HG02981 (cell line): ENCODE results near the gene UCHL1.
"Not testable (repeated sequence)": the region's sequence is repeated elsewhere in the genome, so short reads cannot be mapped to it uniquely, and the experiment has no call there.

Source experiments
- ATAC-seq: cut with Tn5 transposase; IDR thresholded peaks from one replicate; pipeline ENCODE4 v1.9.1; 2021; ENCODE audit warnings: mild to moderate bottlenecking, moderate library complexity; ENCODE audit not compliant: unreplicated experiment

UCHL1 gene

GRCh38 chr4:41287852-41288251 lies 31.1 kb downstream of the UCHL1 start:
- ATAC-seq: no peak

DNA sequence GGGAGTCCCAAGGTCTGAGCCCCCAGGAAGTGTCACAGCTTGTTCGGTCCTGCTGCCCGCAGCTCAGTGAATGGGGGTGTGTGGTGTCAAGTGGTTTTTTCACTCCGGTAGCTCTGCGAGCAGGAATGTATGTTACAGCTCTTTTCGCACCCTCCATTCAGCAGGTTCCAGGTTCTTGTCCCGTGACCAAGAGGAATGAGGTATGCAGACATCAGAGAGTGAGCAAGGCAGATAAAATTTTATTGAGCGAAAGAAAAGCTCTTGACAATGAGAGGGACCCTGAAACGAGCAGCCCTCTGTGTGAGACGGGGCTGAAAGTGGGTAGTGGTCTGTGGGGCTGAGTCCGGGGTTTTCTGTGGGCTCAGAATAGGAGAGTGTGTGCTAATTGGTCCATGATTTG lies 31.5 kb downstream of the UCHL1 start:
- no peak for ATAC-seq

DNA sequence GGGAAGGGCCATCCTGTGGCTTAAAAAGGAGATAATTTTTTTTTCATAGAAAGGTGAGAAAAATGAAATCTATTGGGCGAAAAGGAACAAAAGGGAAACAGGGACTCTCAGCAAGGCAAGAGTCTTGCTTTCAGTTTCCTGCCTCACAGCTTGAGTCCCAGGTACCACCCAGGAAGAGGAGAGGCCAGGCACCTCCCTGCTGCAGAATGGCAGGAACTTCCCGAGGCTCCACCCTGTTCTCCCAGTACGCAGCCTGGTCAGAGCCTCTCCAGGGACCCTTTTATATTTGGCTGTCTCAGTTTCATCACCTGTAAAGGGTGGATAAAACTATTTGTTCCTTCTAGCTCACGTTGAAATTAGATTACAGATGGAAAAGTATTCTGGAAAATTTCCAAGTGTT lies 33.8 kb downstream of the UCHL1 start:
- ATAC-seq: no peak

GRCh38 chr4:41294445-41295062 lies 37.8 kb downstream of the UCHL1 start:
- no peak for ATAC-seq

GRCh38 chr4:41296995-41297394 lies 40.3 kb downstream of the UCHL1 start:
- ATAC-seq: no peak

DNA sequence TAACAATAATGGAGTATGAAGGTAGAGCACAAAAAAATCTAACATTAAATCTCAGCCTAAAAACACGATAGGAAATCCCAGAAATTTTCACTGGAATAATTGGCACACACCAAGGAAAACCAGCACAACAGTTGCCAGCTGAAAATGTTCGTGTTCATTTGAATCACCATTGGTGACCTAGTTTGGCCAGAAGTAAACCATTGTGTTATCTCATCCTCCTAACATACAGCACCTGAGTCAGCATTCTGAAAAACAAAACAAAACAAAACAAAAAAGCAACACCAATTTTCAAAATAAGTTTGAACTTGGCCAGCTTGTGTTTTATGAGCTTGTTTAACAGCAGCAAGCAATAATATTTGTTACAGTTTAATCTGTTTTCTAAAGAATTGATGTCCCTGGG lies 41.1 kb downstream of the UCHL1 start:
- no peak for ATAC-seq

GRCh38 chr4:41299486-41299885 lies 42.8 kb downstream of the UCHL1 start:
- ATAC-seq: no peak

GRCh38 chr4:41301137-41301536 lies 44.4 kb downstream of the UCHL1 start:
- no peak for ATAC-seq

GRCh38 chr4:41303372-41304118 lies 46.8 kb downstream of the UCHL1 start:
- ATAC-seq: no peak

DNA sequence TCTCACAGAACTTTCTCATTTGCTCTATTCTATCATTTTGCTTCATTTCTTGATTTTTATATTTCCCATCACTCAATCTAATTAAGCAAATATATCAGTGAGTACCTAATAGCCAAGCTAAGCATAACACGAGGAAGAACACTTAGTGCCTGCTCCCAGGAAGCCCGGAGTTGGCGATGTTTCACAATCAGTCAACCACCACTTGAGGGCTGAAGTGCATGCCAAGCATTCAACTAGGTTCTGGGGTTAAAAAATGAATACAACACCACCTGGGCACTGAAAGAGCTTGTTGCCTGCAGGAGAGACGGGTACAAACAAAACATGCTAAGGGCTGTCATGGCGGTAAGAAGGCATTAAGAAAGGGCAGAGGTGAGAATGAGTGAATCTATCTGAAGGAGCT lies 47.5 kb downstream of the UCHL1 start:
- no peak for ATAC-seq

DNA sequence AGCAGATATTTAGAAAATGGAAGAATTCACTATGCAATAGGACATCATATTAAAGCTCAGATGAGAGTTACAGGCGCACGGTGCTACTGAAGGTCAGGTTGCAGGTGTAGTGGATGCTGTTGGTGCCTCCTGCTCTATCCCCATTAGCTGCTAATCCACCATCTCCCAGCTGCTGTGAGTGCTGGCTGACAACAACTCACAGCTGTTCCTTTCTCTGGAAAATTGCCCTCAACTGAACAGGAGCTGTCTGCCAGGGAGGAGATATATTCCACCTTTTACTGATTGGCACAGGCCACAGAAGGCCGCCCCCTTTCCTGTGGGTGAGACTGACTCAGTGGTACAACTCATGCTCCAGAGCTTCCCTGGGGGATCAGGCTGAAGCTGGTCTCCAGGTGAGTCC lies 48.7 kb downstream of the UCHL1 start:
- ATAC-seq: no peak

GRCh38 chr4:41307638-41308037 lies 50.9 kb downstream of the UCHL1 start:
- ATAC-seq: no peak

- ATAC-seq: no peak
Observed at GRCh38 chr4:41308398-41308797, 51.7 kb downstream of the UCHL1 start.

- ATAC-seq: not testable (repeated sequence)
Observed at GRCh38 chr4:41315426-41315825, 58.7 kb downstream of the UCHL1 start.

- ATAC-seq: no peak
Observed at GRCh38 chr4:41315862-41316261, 59.1 kb downstream of the UCHL1 start.
